HG02623 (cell line): ENCODE data around the gene PSENEN.

ENCODE experiments used
- ATAC-seq: cut with Tn5 transposase; IDR thresholded peaks from one replicate; pipeline ENCODE4 v1.9.1; 2021; ENCODE audit warnings: moderate library complexity; ENCODE audit not compliant: unreplicated experiment

Gene PSENEN

DNA sequence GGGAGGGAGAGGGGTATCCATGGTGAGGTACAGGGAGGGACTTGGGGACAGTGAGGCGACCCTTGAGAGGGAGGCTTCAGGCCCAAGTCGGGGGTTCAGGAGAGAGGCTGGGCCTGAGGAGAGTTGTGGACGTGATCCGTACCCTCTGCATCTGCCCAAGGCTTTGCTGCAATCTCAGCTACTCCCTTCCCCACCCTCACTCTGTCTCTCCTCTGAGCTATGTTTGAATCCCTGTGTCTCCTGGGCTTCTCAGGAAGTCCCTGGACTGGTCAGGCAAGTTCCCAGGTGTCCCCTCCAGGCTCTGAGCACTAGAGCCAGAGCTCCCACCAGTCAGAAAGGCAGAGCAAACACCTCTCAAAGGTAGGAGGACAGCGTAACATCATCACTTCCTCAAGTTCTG lies 4.7 kb downstream of the PSENEN start:
- ATAC-seq = no peak

GRCh38 chr19:35751839-35752745 lies 6.6 kb downstream of the PSENEN start:
- no peak for ATAC-seq

- ATAC-seq = no peak
These were observed 7.4 kb downstream of the PSENEN start for GRCh38 chr19:35752746-35753350.

DNA sequence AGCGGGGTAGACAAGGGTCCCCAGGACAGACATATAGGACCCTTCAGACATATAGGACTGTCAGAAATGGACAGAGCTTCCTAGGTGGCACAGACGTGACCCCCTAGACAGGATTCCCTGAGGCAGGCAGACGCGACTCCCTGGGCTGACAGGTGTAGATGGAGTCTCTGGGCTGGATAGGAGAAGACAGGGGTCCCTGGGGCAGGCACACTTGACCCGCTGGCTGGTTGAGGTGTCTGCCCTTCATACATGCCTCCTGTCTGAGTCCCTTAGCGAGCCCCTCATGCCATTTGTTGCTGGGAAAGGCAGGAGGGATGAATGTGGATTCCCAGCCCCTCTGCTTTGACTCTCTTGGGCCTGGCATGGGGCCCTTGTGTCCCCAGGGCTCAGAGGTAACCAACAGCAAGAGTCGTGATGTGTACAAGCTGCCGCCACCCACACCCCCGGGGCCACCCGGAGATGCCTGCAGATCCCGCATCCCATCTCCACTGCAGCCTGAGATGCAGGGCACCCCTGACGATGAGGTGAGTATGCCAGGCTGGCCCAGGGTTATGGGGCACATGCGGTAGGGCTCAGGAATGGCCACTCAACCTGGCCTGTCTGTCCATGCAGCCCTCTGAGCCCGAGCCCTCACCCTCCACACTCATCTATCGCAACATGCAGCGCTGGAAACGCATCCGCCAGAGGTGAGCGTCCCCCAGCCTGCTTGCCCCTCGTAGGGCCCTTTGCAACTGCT lies 8.4 kb downstream of the PSENEN start:
- ATAC-seq = no peak

DNA sequence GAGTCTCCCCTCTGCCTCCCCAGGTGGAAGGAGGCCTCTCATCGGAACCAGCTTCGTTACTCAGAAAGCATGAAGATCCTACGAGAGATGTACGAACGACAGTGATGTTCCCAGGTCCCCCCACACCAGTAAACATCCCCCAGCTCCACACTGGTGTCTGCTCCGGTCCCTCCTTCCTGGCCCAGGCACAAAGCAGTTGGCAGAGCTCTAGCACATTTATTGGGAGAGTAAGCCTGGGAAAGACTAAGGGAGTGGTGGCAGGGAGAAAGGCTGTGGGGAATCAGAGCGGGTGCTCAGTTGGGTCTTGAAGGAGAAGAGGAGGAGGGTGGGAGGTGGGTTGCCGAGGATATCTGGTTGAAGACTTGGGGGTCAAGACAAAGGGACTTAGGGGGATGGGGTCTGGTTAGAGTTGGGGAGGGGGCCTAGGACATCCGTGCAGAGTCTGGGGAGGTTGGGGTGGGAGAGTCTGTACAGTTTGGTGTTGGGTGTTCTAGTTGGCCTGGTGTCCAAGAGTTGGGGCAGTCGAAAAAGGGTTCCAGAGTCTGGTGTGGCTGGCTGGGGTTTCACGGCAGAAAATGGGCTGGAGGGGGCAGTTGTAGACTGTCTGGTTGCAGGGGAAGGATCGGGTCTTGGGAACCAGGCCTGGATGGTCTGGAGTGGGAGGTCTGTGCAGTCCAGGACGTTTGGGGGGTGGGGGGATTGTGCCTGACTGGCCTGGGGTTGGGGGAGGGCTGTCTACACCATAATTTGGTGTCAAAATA lies 9.1 kb downstream of the PSENEN start:
- no peak for ATAC-seq

- ATAC-seq = no peak
These were observed 9.7 kb downstream of the PSENEN start for GRCh38 chr19:35755131-35755549.

- no peak for ATAC-seq
These were observed 10.3 kb downstream of the PSENEN start for GRCh38 chr19:35755550-35756376.

DNA sequence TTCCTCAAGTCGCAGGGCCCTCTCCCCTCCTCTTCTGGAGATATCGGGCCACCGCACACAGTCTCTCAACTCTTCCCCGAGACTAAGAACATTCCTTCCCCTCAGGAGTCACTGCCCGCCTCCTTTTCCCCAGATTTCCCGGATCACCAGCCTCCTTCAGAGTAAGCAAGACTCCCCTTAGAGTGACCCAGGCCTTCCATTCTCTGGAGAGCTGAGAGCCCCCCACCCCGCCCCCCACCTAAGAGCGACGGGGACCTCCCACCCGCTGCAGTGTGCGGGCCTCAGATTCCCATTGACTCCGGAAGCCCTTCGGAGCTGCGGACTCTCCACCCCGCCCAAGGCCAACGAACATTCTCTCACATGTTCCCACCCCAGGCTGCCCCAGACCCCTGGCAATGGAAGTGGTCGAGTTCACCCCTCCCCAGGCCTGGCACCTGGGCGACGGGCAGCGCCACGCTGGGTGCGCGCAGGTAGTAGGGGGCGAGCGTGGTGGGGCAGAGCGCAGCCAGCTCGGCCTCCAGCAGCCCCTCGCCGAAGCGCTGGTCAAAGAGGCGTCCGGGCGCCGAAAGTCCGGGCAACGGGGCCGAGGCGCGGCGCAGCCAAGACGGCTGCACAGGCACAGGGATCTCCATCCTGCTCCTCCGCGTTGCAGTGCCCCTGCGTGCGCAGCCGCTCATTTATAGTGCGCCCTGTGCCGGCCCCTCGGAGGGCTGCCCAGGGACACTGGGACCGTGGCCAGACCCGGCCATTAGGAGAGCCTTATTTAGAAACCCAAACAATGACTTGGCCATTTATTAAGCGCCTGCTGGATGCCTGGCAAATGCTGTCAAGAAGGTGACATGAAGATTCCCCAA lies 11.2 kb downstream of the PSENEN start, which contains the start of gene HSPB6:
Gene HSPB6 (minus strand): TSS at position 653 of the 854 bp plus-strand sequence. CDS start 21 bp downstream, at position 632.
- no peak for ATAC-seq

DNA sequence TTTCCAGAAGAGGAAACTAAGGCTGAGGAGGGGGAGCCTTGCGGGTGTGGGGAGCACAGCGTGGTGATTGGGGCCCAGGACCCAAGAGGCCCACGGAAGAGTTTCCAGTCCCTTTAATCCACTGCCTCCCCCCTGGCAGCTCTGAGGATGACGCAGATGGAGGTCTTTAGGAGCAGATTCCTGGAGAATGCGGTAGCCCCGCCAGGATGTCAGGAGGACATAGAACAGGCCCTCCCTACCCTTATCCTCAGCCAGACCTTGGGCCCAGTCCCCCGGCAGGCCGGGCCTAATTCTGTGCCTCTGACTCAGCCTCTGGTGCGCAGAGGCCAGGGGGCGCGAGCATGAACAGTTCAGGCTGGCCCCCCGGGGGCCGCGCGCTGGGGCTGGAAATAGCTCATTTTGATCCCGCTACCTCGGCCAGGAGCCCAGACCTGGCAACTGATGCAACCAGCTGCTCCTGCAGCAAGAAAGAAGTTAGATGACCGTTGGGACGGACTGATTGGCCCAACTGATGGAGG lies 11.8 kb downstream of the PSENEN start:
- no peak for ATAC-seq

- peak; percentile 94 for ATAC-seq
These were observed 12.5 kb downstream of the PSENEN start, which contains the start of gene PROSER3 for GRCh38 chr19:35757749-35758608. Gene PROSER3, plus strand, starts transcription at chr19:35758176. Its CDS starts 40 bp downstream, at chr19:35758216.

- no peak for ATAC-seq
These were observed 14.2 kb downstream of the PSENEN start for GRCh38 chr19:35759697-35760096.

- no peak for ATAC-seq
These were observed 15.4 kb downstream of the PSENEN start for GRCh38 chr19:35760711-35761349.

GRCh38 chr19:35764432-35765315 lies 19.2 kb downstream of the PSENEN start:
- no peak for ATAC-seq

DNA sequence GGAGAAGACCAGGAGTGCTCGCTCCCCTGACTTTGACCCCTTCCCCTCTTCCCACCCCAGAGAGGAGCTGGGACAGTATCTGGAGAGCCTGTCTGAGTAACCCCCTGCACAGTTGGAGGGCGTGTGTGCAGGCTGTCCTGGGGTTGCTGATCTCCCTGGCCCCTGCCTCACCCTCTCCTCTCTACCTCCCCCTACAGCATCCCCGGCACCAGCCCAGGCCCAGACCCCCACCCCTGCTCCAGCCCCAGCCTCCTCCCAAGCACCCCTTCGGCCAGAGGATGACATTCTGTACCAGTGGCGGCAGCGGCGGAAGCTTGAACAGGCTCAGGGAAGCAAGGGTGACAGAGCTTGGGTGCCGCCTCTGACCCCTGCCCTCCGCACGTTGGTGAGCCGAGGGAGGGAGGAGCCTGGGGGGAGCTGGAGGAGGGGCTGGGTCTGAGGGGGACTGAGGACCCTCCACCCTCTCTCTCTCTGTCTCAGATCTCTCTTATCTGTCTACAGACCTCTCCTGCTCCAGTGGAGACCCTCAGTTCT lies 21.2 kb downstream of the PSENEN start:
- ATAC-seq = no peak

DNA sequence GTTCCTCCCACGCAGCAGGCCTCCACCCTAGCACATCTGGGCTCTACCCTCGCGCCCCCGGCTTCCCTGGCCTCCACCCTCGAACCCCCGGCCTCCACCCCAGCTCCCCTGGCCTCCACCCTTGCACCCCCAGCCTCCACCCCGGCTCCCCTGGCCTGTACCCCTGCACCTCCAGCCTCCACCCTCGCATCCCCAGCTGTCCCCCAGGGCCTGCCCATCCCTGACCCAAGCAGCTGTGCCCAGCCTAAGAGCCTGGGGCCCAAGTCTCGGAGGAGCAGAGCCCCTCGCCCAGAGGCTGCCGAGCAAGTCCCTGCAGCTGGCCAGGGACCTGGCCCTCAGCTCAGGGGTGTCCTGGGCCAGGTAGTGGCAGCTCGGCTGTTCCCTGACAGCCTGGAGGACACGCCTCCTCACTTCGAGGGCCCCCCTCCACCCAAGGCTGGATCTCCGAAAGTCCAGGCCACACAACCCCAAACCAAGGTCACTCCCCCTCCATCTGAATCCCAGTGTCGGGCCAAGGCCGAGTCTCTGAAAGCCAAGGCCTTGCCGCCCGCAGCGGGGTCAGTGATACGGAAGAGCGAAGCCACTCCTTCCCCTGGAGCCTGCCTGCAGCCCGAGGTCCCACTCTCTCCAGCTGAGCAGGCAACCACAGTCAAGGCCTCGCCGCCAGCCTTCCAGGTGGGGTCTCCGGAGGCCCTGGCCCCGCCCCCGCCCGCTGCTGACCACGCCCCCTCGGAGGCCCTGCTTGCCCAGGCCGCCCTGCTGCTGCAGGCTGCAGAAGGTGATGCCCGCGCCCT lies 22.0 kb downstream of the PSENEN start:
- no peak for ATAC-seq
